SK-N-SH (cell line): ENCODE data around the gene SLC25A30.

Experiments used
- CTCF ChIP-seq: fragments of 200-600 bp; sonication (generic); IDR thresholded peaks from 2 replicates; pipeline ENCODE4 v1.6.1; 2017; ENCODE audit warnings: antibody characterized with exemption, mild to moderate bottlenecking, moderate library complexity
- EP300 ChIP-seq, 2 experiments: IDR thresholded peaks; 2 replicates each; pipeline versions ENCODE4 v1.4.0 to v1.6.1; 2012; ENCODE audit warnings: borderline replicate concordance in 1 of 2, low read depth in 1 of 2, low read length in 1 of 2
- REST ChIP-seq: IDR thresholded peaks from 2 replicates; pipeline ENCODE4 v1.6.1; 2012; ENCODE audit warnings: mild to moderate bottlenecking, low read depth, low read length, moderate library complexity
- RFX5 ChIP-seq: IDR thresholded peaks from 2 replicates; pipeline ENCODE4 v1.6.1; 2012; ENCODE audit warnings: mild to moderate bottlenecking, improper control_type of control experiment, low read length
- SMC3 ChIP-seq: IDR thresholded peaks from 2 replicates; pipeline ENCODE4 v1.6.1; 2012; ENCODE audit warnings: low read depth, low read length, improper control_type of control experiment
- TAF1 ChIP-seq: IDR thresholded peaks from 2 replicates; pipeline ENCODE4 v1.6.1; 2012; ENCODE audit warnings: low read depth, mild to moderate bottlenecking, low read length, moderate library complexity, borderline replicate concordance

GRCh38 chr13:45439008-45439407 lies 20.8 kb upstream of the SLC25A30 start:
- TF ChIP-seq TAF1 (no peak), RFX5 (no peak), CTCF (no peak), REST (no peak), EP300 (IDR thresholded peaks at IDR 0.05; ENCODE audit: borderline replicate concordance in 1 of 2, low read depth in 1 of 2, low read length in 1 of 2) (no peak), SMC3 (no peak)
